Cardiac fibroblast (primary cell): ENCODE results near the gene ADARB2.

ENCODE experiments used
- DNase-seq, 2 donors: peaks; one replicate each; pipeline versions ENCODE4 v3.0.0 to v3.0.0-alpha.2; 2010; ENCODE audit warnings: low read depth in 2 of 2
- H3K4me3 ChIP-seq, 2 donors: replicated peaks in 1 of 2; 1 replicate in 1 of 2; 2 replicates in 1 of 2; pipeline ENCODE4 v1.5.1; 2011; ENCODE audit warnings: low read depth in 2 of 2, low read length in 2 of 2, mild to moderate bottlenecking in 2 of 2, moderate library complexity in 1 of 2
- TF ChIP-seq, protein P1 (sequence below): IDR thresholded peaks from one replicate; pipeline ENCODE4 v1.5.1; 2011; ENCODE audit warnings: low read depth, mild to moderate bottlenecking, low read length, inconsistent platforms

ADARB2 gene

DNA sequence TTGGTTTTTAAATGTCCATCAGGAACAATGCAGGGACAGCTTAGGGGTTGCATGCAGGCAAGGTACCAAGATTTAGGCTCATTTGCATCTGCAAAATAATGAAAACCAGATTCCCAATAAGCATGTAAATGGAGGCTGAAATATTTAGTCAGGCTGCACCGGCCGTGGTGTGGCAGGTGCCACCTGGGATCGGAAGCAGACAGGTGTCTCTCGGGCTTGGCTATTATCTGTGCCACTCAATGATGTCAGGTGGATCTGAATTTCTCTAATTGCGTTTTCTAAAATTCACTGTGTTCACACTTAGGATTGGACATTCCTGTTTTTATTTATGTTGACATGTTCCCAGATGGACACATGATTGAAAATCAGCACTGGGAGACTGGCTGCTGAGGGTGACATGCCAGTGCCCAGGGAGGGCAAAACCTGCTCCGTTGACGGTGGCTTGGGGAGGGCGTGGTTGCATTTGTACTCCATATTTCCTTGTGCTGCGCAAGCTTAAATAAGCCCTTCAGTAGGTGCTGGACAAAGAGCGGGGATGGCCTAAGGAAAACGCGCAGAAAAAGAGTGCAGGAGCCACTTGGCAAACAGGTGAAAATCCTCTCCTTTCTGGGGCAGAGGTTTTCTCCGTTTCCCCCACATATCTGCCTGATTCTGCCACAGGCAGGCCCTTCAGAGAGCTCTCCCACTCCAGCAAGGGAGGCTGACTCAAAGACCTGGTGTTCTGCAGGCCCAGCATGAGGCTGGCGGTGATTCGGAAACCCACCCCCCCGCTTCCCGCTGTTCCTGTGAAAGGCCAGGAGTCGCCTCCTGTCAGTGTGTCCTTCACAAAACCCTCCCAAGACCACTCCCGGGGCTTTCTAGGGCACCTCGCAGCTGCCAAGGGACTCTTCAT is 538.6 kb downstream of the ADARB2 start:
- H3K4me3 ChIP-seq = no peak overlapping the region
- no peak for DNase-seq
- TF ChIP-seq, protein P1, sequence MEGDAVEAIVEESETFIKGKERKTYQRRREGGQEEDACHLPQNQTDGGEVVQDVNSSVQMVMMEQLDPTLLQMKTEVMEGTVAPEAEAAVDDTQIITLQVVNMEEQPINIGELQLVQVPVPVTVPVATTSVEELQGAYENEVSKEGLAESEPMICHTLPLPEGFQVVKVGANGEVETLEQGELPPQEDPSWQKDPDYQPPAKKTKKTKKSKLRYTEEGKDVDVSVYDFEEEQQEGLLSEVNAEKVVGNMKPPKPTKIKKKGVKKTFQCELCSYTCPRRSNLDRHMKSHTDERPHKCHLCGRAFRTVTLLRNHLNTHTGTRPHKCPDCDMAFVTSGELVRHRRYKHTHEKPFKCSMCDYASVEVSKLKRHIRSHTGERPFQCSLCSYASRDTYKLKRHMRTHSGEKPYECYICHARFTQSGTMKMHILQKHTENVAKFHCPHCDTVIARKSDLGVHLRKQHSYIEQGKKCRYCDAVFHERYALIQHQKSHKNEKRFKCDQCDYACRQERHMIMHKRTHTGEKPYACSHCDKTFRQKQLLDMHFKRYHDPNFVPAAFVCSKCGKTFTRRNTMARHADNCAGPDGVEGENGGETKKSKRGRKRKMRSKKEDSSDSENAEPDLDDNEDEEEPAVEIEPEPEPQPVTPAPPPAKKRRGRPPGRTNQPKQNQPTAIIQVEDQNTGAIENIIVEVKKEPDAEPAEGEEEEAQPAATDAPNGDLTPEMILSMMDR = no peak

- H3K4me3 ChIP-seq = no peak overlapping the region
- DNase-seq = no peak
- TF ChIP-seq, protein P1 = no peak
Measured at GRCh38 chr10:1197384-1197783, 539.9 kb downstream of the ADARB2 start.

GRCh38 chr10:1196656-1197055 is 540.7 kb downstream of the ADARB2 start:
- TF ChIP-seq, protein P1 = no peak
- no peak for DNase-seq
- no peak overlapping the region for H3K4me3 ChIP-seq

DNA sequence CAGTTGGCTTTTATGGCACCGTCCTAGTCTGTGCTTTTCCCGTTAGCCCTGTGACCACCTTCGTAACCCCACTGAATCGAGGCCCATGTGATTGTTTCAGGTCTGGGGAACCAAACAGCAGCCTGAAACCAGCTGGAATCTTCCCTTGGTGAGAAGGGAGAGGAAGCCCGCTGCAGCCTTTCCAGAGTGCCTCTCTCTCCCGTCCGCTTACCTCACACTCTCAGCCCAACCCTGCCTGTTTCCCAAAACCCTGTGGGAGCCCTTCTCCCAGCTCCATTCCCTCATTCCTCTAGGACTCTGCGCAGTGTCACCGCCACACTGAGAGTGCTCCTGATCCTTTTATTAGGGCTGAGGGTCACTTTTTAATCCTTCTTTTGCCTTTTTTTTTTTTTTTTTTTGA is 541.5 kb downstream of the ADARB2 start:
- TF ChIP-seq, protein P1 = no peak
- no peak for DNase-seq
- H3K4me3 ChIP-seq = no peak overlapping the region

DNA sequence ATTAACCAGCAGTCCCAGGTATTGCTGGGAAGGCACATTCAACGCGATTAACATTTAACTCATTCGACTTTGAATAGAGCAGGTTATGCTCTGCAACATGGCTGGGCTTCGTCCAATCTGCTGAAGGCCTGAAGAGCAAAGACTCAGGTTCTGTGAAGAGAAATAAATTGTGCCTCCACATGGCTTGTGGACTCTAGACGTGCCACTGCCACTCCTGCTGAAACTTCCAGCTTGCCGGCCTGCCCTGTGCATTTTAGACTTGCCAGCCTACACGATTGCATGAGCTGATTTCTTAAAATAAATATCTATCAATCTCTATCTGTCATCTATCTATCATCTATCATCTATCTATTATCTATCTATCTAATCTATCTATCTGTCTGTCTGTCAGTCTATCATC is 543.2 kb downstream of the ADARB2 start:
- no peak overlapping the region for H3K4me3 ChIP-seq
- TF ChIP-seq, protein P1 = no peak
- DNase-seq = no peak

- TF ChIP-seq, protein P1 = no peak
- H3K4me3 ChIP-seq = no peak overlapping the region
- DNase-seq = no peak
Measured at GRCh38 chr10:1193561-1193960, 543.8 kb downstream of the ADARB2 start.

GRCh38 chr10:1191752-1192151 is 545.6 kb downstream of the ADARB2 start:
- no peak overlapping the region for H3K4me3 ChIP-seq
- no peak for DNase-seq
- TF ChIP-seq, protein P1 = no peak
